ENCODE results near the gene LHX4. TPM values are rescaled to one million over a fixed set of nuclear protein-coding genes. Genes with fewer than 3 reads are reported as not detected.

Gene LHX4
- total RNA-seq, result 1 to 10 TPM in 1 of 4 donors, under 1 TPM in 3; 0.08 to 1.2 (median 0.31) TPM

DNA sequence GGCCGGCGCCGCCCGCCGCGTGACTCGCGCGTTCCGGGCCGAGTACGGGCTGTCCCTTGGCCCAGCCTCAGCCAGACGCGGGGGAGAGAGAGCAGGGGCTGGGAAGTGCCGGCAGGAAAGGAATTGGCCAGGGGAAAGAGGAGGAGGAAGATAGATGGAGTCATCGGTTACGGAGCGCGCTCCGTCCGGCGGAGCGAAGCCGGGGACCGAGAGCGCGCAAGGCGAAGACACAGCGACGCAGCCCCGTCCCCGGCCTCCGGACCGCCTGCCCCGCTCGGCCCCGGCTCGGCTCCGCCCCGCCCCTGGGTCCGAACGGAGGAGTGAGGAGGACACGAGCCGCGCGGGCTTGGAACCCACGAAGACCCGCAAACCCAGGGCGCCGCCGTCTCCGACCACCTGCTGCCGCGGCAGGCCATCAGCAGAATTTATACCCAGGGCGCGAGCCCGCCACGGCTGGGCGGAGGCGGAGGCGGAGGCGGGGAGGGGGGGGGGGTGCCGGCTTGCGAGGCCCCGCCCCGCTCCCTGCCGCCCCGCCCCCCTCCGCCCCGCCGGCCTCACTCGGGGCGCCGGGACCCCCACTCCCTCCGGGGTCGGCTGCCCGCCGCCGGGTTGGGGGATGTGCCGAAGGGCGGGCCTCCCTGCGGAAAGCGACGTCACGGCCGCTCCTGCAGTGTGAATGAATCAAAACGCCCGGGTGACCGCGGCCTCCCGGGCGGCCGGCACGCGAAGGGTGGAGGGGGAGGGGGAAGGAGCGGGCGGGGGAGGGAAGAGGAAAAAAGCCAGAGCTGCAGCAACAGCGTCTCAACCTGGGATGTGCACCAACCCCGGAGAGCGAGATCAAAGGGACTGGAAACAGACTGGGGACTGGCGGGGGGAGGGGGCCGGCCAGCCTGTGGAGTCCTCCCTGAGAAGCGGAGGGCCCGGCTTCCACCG lies at the start of gene LHX4:
TSS of gene LHX4 (plus strand) at position 782 of the 933 bp plus-strand sequence. CDS start 266 bp downstream, outside the sequence.
- Histone ChIP-seq H3K27ac (no peak within 1 kb of the TSS), H3K27me3 (peaks cover 100% of the 10 kb centered on the region), H3K4me3 (peak within 1 kb of the TSS; percentile 66), H3K9me3 (no peaks in the 10 kb centered on the region), H3K4me1 (peaks cover 54% of the 10 kb centered on the region), H3K36me3 (no peaks in the 10 kb centered on the region)
- no peak for TF ChIP-seq POLR2AphosphoS5 (IDR thresholded peaks at IDR 0.05)
- TF ChIP-seq, protein P1, sequence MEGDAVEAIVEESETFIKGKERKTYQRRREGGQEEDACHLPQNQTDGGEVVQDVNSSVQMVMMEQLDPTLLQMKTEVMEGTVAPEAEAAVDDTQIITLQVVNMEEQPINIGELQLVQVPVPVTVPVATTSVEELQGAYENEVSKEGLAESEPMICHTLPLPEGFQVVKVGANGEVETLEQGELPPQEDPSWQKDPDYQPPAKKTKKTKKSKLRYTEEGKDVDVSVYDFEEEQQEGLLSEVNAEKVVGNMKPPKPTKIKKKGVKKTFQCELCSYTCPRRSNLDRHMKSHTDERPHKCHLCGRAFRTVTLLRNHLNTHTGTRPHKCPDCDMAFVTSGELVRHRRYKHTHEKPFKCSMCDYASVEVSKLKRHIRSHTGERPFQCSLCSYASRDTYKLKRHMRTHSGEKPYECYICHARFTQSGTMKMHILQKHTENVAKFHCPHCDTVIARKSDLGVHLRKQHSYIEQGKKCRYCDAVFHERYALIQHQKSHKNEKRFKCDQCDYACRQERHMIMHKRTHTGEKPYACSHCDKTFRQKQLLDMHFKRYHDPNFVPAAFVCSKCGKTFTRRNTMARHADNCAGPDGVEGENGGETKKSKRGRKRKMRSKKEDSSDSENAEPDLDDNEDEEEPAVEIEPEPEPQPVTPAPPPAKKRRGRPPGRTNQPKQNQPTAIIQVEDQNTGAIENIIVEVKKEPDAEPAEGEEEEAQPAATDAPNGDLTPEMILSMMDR (IDR thresholded peaks at IDR 0.05), result no peak
- 1% methylated on average over 35 of the region's 105 CpGs for WGBS
- DNase-seq (ENCODE audit: low spot score in 2 of 2), result no peak

DNA sequence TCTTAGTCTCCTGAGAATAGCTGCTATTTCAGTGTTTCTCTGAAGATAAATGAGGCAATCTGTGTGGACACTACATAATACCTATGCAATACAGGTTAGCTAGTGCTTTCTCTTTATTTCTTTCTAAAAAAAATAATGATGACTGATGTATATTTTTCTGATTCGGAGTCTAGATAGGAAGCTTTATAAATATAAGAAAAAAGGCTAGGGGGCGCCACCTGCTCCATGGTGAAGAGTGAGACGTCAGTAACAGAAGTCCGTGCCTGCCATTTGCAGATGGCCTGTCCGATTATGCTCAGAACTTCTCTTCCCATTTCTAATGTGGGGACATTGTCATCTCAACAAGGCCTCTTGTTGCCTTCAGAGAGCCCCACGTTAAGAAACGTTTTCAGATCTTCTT lies 49.0 kb upstream of the LHX4 start:
- H3K4me1 ChIP-seq, result no peaks in the 10 kb centered on the region
- H3K4me3 ChIP-seq, result no peak overlapping the region
- H3K27me3 ChIP-seq, result no peaks in the 10 kb centered on the region
- WGBS, result 87% methylated on average over 7 of the region's 7 CpGs
- no peaks in the 10 kb centered on the region for H3K9me3 ChIP-seq
- H3K27ac ChIP-seq, result no peak overlapping the region
- H3K36me3 ChIP-seq, result peaks cover 40% of the 10 kb centered on the region
- DNase-seq (ENCODE audit: low spot score in 2 of 2), result peak in 1 of 2 donors; percentile 19
- TF ChIP-seq POLR2AphosphoS5 (IDR thresholded peaks at IDR 0.05) (no peak), POLR2A (IDR thresholded peaks at IDR 0.05) (no peak), EP300 (IDR thresholded peaks at IDR 0.05) (no peak)
- TF ChIP-seq, protein P1 (IDR thresholded peaks at IDR 0.05), result no peak

DNA sequence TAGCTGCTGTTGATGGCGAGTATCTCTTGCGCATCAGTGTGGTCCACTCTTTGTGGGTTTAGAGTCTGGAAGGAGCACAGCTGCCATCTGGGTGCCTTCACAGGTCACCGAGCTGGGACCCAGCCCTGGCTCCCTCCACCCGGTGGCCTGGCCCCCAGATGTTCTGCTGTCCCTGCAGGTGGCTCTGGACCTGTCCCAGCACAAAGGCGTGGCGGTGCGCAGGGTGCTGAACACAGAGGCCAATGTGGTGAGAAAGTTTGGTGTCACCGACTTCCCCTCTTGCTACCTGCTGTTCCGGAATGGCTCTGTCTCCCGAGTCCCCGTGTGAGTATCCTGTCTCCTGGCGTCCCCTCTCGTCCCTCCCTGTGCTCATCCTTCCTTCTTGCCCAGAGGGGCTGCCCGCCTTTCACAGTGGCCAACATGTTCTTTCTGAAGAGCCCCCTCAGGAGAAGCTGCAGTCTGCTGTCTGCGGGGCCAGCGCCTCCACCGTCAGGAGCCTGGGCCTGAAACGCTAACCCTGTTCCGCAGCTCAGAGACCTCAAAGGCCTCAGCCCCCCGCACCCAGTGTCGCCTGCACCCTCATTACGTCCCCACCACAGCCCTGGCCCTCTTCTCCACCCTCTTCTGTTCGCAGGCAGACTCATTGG lies 47.9 kb upstream of the LHX4 start:
- Histone ChIP-seq H3K27me3 (no peaks in the 10 kb centered on the region), H3K4me3 (no peak overlapping the region), H3K4me1 (no peaks in the 10 kb centered on the region), H3K27ac (no peak overlapping the region), H3K36me3 (peaks cover 49% of the 10 kb centered on the region), H3K9me3 (no peaks in the 10 kb centered on the region)
- TF ChIP-seq EP300 (IDR thresholded peaks at IDR 0.05), result no peak
- no peak for TF ChIP-seq POLR2A (IDR thresholded peaks at IDR 0.05)
- TF ChIP-seq, protein P1 (IDR thresholded peaks at IDR 0.05), result no peak
- no peak for TF ChIP-seq POLR2AphosphoS5 (IDR thresholded peaks at IDR 0.05)
- peak in 1 of 2 donors; percentile 45 for DNase-seq (ENCODE audit: low spot score in 2 of 2)
- WGBS, result 92% methylated on average over 22 of the region's 23 CpGs

DNA sequence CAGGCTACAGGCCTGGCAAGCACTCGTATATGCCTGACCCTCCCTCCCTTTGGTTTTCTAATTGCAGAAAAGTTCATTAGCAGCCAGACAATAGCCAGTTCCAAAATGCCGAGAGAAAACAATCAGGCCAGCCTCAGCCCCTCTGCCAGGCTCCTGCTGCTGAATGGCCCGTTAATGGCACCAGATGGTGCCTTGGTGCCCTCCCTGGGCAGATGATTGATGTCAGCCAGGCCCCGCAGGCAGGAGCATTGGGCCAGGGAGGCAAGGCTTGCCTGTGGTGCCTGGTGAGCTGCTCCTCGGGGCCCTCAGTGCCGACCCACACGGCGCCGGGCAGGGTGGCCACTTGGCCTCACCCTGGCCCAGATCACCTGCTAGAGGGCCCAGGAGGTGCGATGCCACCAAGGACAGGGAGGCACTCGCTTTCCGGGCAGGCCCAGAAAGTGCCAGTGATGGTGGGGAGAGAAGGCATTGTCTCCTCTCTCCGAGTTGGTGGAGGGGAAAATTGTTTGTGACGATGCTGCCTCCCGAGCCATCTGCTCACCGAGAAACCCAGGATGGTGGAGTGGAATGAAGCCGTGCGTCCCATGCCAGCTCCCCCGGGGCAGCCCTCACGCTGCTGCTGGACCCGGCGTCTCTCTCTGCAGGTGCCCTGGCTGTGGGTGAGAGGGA lies 47.3 kb upstream of the LHX4 start:
- H3K9me3 ChIP-seq, result no peaks in the 10 kb centered on the region
- no peak overlapping the region for H3K4me3 ChIP-seq
- TF ChIP-seq EP300 (IDR thresholded peaks at IDR 0.05) (no peak), POLR2A (IDR thresholded peaks at IDR 0.05) (no peak), POLR2AphosphoS5 (IDR thresholded peaks at IDR 0.05) (no peak)
- TF ChIP-seq, protein P1 (IDR thresholded peaks at IDR 0.05), result no peak
- peak in 1 of 2 donors; percentile 38 for DNase-seq (ENCODE audit: low spot score in 2 of 2)
- H3K4me1 ChIP-seq, result no peaks in the 10 kb centered on the region
- H3K27ac ChIP-seq, result no peak overlapping the region
- WGBS, result 94% methylated on average over 15 of the region's 22 CpGs
- H3K36me3 ChIP-seq, result peaks cover 56% of the 10 kb centered on the region
- H3K27me3 ChIP-seq, result no peaks in the 10 kb centered on the region

Measured in suprapubic skin (tissue), 4 donors.